ENCODE data around the gene PPT2.

The PPT2 gene

DNA sequence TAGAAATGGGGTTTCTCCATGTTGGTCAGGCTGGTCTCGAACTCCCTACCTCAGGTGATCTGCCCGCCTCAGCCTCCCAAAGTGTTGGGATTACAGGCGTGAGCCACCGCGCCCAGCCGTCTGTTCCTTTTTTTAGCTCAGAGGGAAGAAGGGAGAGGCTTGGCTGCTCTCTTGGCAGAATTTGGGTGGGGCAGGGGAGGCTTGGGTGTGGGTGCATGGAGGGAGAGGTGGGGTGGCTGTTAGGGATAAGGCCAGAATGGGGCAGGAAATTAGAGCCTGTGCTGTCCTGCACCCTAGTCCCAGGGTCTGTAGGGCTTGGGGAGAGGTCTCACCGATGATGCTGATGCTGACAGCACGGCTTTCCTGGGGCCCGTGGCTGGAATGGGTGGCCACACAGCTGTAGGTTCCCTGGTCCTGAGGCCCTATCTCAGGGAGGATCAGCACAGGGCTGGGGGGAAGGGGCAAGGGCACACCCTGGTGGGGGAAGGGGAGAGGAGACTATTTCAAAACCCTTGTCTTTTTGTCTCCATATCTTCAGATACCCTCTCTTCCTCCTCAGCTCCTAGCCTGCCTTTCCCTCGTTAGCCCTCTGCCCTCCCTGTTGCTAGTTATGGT lies 28.1 kb downstream of the PPT2 start:
- TF ChIP-seq, protein P1, sequence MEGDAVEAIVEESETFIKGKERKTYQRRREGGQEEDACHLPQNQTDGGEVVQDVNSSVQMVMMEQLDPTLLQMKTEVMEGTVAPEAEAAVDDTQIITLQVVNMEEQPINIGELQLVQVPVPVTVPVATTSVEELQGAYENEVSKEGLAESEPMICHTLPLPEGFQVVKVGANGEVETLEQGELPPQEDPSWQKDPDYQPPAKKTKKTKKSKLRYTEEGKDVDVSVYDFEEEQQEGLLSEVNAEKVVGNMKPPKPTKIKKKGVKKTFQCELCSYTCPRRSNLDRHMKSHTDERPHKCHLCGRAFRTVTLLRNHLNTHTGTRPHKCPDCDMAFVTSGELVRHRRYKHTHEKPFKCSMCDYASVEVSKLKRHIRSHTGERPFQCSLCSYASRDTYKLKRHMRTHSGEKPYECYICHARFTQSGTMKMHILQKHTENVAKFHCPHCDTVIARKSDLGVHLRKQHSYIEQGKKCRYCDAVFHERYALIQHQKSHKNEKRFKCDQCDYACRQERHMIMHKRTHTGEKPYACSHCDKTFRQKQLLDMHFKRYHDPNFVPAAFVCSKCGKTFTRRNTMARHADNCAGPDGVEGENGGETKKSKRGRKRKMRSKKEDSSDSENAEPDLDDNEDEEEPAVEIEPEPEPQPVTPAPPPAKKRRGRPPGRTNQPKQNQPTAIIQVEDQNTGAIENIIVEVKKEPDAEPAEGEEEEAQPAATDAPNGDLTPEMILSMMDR (IDR thresholded peaks at IDR 0.05) = no peak

DNA sequence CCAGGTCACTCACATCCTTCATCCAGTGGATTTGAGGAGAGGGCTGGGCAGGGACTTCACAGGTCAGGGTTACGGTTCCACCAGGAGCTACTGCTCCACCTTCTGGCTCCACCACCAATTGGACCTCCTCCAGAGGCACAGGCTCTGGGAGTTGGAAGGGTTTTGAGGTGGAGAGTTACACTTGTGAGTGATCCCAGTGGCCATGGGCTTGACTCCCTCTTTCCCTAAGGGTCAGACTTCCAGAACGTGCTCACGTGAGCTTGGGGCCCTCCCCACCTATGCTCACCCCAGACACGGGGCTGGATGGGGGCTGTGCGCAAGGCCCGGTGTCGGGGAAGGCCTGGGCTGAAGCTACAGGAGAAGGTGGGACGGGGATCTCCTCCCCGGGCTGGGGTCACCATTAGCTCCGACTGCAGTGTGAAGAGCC lies 28.6 kb downstream of the PPT2 start:
- TF ChIP-seq, protein P1 (IDR thresholded peaks at IDR 0.05) = no peak

DNA sequence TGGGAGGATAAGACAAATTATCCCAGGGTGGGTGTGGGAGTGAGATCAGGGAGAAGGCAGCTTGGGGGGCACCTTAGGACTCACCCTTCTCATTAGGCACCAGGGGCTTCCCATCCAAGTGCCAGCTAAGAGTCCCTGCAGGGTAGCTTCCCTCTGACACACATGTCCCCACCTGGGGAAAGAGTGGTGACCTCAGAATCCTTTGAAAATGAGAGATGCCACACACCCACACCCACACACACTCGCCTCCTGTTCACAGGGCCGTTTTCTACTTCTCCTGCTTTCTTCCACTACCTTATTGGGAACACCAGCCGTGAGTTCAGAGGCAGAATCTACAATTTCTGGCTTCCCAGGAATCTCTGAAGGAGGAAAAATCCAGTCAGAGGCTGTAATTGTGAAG lies 29.1 kb downstream of the PPT2 start:
- TF ChIP-seq, protein P1 (IDR thresholded peaks at IDR 0.05) = no peak

DNA sequence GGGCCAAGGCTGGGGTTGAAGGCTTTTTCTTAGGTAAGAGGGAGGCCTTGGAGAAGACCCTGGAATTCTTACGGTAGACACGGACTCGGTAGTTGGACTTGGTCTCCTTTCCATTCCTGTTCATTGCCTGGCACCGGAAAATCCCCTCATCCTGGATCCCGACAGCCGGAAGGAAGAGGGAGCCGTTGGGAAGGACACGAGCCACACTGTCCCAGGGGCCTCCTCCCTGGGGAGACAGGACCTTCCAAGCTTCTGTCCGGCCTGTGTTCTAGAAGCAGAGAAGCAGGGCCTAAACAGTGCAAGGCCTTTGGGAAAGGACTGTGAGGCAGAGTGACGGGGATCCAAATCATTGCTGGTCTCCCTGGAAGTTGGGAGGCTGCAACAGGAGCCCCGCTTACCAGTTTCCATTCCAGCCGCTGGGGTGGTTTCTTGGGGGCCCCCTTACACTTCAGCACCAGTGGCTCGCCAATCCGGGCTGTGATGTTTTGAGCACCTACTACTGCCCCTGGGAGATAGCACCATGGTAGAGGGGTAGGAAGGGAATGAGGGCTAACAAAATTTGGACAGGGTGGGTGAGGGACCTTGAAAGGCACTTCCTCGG lies 29.6 kb downstream of the PPT2 start:
- TF ChIP-seq, protein P1 (IDR thresholded peaks at IDR 0.05) = no peak

DNA sequence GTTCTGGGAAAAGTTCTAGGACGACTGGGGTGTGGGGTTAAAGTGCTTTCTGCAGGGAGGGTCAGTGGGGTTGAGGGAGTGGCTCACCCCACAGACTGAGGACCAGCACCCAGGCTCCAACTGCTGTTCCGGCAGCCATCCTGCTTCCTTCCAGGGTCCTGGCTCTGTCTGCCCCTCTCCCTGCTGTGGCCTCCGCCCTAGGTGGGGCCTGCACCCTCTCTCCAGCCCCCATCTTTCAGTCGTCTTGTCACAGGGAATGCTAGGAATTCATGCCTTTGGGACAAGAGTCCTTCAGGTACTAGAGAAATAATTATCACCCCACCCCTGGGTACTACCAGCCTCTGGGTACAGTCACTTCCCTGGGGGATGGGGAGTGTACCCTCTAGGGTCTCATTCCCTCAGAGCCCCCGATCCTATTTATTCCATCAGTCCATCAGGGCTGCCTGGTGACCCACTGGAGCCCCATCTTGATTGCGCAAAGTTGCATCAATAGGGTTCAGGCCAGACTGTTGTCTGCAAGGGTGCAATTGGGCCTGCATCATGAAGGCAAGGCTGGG lies 30.2 kb downstream of the PPT2 start, which contains the start of gene AGER:
AGER (minus strand) TSS at position 170 of the 557 bp plus-strand sequence; CDS start at position 139, 31 bp downstream.
- TF ChIP-seq, protein P1 (IDR thresholded peaks at IDR 0.05) = no peak

DNA sequence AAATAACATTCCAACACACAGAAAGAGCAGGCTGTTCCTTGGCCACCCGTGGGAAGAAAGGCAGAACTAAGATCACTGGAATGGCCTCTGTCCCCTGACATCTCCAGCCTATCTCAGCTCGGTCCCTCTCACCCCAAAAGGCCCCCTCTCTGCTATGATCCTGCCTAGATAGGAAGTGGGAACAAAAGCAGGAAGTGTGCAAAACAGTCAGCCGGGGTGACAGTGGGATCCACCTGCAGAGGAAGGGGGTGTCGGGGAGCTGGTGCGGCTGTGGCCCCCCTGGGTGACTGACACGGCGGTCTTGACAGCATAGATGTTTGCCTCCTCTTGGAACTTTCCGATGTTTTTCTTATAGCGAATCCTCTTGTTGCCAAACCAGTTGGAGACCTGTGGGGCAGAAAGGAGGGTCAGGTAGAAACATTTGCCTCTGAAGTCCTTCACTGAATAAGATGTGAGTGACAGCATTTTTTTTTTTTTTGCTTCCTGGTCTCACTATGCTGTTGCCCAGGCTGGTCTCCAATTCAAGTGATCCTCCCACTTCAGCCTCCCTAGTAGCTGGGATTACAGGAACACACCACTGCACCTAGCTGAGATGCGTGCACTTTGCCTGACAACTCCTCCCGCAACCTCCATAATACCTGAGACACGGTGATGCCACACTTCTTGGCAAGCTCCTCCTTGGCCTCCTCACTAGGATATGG lies 33.2 kb downstream of the PPT2 start:
- TF ChIP-seq, protein P1 (IDR thresholded peaks at IDR 0.05) = no peak

DNA sequence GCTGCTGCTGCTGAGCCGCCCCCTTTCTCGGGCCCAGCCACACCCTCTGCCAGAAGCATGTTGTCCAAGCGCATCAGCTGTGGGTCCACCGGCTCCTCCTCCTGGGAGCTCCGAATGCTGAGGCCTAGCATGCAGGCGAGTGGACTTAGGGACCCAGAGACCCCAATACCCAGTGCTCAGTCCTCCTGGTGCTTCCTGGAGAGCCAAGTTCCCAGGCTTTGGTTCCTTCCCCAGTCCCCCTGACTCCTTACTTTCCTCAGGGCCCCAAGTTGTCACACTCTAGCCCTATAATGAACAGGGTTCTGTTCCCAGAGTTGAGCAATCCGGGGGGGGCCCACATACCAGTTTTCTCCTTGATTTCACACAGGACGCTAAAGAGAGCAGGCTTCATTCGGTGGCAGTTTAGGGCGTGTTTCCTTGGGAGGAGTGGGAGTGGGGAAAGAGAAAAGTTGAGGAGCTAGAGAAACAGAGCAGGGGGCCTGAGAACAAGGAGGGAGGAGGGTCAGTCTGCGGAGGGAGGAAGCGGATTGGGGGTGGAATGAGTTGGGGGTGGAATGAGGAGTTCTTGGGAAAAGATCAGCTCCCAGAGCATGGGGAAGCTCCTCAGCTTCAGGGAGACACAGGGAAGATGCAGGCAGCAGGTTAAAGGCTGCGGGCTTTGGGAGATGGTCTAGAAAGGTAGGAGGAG lies 34.6 kb downstream of the PPT2 start:
- TF ChIP-seq, protein P1 (IDR thresholded peaks at IDR 0.05) = no peak

Data from LNCAP (cell line).